Posterior cingulate gyrus (tissue), 11 donors: Measurements from ENCODE around the gene FNTB.

ENCODE experiments used
- DNase-seq, 10 donors: peaks; one replicate each; pipeline versions ENCODE4 v3.0.0 to v3.0.0-alpha.2; 2020 to 2021; ENCODE audit warnings: mixed read lengths in 3 of 10
- intact Hi-C: fragments of 100-400 bp; cut with DNase I; formaldehyde crosslinking; loops from one replicate; pipeline ENCODE4 v1.15.1; 2023

Gene FNTB

GRCh38 chr14:64973026-64973442 lies 13.7 kb upstream of the FNTB start:
- DNase-seq, result peak in 1 of 10 donors; percentile 19
- intact Hi-C loops, result no loop called here

DNA sequence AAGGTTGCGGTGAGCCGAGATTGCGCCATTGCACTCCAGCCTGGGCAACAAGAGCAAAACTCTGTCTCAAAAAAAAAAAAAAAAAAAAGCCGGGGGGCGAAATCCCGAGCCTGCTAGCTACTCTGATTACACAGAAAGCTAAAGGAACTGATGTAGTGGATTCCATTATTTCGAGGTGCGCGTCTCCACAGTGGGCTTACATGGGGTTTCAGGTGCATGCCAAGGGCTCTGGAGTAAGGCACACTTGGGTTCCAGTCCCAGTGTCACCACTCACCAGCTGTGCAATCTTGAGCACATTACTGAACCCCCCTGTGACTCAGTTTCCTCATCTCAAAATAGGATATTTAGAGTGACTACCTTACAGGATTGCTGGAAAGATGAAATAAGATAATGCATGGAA lies 12.9 kb upstream of the FNTB start:
- intact Hi-C loops, result no loop called here
- DNase-seq, result peak in 1 of 10 donors; percentile 22

DNA sequence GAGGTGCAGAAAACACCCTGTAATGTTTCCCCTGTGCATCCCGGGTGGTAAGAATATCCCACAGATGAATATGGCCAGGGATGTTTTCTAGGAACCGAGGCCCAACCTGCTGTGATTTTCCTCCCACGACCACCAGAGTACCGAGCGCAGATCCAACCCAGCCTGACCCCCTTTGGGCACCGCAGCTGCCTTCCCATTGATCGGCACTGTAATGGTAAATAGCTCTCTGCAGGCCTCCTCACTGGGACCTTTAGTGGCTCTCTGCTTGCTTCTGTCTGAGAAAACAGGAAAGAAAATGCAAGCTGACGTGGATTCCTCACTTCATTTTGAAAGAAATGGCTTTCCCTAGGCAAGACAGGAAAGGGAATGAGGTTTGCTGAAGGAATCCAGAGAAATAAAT lies 12.1 kb upstream of the FNTB start:
- intact Hi-C loops, result no loop called here
- no peak for DNase-seq

DNA sequence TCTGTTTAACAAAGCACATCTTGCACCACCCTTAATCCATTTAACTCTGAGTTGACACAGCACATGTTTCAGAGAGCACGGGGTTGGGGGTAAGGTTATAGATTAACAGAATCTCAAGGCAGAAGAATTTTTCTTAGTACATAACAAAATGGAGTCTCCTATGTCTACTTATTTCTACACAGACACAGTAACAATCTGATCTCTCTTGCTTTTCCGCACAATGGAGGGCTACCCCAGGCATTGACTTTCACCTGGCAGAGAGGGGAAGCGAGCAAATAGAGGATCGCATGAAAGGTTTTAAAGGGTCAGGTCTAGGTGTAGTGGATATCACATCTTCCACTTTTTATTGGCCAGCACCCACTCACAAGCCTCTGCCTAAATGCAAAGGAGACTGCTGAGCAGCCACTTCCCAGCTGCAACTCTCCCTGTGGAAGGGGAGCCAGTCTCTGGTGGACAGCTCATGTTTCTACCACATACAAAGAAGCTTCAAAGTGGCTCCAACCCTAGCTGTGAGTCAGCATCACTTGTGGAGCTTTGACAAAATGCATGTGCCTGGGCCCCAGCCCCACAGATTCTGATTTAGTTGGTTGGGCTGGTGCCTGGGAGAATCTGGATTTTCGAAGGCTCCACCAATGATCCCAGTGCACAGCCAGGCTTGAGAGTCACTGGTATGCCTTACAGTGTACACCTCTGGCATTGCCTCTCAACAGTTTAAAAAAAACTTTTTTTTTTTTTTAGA lies 7.2 kb upstream of the FNTB start:
- no peak for DNase-seq
- intact Hi-C loops, result no loop called here

DNA sequence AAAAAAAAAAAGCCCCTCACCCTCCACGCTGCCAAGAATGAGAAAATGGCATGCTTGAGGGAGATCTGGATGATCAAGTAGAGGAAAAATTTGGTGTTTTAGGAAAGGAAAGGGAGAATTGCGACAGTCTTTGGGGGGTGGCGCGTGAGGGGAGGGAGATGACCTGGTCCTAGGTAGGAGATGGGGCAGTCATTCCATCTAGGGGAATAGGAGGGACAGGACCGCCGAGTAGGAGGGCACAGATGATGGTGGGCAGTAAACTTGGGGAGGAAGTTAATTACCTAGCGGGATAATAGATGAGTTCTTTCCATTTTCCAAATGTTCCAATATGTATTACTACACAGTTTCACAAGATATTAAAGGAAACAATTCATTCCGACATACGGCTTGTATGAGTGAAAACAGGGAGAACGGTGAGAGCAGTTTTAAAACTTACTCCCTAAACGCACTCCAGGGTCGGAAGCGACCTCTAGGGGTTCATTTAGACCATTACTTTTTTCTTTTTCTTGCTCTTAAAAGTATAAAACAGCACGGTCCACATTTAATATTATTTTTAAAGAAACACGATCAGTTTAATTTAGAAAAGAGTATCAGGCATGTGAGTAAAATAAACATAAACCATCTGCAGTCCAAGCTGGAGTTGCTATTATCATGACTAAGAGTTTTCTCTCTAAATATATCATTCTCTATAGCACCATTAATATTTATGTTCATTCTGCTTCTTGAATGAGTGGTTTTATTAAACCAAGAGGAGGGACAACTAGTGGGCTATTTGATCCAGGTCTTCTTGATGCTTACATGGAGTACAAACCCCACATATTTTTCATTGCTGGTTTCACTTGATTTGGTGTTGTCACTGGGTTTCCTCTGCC lies 3.0 kb upstream of the FNTB start:
- intact Hi-C loops, result loop anchor here (1.0 kb wide), 1 partner anchor 160 kb away; no protein-coding TSS in a partner anchor
- peak in 2 of 10 donors; percentile 38 to 77 for DNase-seq

GRCh38 chr14:64987438-64987767 lies 708 bp downstream of the FNTB start:
- intact Hi-C loops, result loop anchor here (2.0 kb wide), 2 partner anchors 73 to 115 kb away; partner anchors contain the start of genes CHURC1 and MAX

DNA sequence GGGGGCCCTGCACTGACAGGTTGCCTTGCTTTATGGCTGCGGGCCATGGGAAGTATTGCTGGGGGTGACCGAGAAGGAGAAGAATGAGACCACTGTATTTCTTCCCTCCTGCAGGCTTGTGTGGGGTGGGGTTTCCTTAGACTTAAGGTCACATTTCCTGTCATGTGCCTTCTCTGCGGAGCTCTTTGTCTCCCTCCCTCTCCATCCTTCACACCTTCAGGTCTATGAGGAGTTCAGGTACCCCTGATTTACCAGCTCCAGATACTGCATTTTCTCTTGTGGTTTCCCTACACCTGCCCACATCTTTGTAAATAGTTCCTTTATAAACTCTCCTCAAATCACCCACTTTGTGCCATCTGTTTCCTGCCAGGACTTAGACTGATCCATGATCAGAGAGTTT lies 3.6 kb downstream of the FNTB start:
- intact Hi-C loops, result loop anchor here (1.0 kb wide), 1 partner anchor 29 kb away; no protein-coding TSS in a partner anchor

More at GRCh38 chr14:64987438-64987767, 708 bp downstream of the FNTB start:
- no peak for DNase-seq

DNA sequence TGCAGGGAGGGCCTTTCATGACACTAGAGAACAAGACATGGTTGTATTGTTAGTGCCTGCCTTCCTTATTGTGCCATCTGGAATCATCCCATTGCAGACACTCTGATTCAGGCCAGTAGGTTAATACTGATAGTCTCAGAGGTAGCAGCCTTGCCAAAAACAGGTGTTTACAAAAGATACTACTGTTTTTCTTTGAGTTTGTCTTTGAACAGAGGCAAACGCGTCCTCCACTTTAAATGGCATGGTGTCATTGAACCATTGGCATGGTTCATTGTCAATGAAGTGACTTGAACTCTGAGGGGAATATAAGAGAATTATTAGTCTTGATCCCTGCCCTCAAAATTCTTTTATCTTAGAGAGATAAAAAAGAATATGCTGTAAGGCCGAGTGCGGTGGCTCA lies 4.2 kb downstream of the FNTB start:
- intact Hi-C loops, result loop anchor here (1.0 kb wide), 1 partner anchor 28 kb away; no protein-coding TSS in a partner anchor
- no peak for DNase-seq

More for the DNA sequence above, 3.6 kb downstream of the FNTB start:
- DNase-seq, result no peak

DNA sequence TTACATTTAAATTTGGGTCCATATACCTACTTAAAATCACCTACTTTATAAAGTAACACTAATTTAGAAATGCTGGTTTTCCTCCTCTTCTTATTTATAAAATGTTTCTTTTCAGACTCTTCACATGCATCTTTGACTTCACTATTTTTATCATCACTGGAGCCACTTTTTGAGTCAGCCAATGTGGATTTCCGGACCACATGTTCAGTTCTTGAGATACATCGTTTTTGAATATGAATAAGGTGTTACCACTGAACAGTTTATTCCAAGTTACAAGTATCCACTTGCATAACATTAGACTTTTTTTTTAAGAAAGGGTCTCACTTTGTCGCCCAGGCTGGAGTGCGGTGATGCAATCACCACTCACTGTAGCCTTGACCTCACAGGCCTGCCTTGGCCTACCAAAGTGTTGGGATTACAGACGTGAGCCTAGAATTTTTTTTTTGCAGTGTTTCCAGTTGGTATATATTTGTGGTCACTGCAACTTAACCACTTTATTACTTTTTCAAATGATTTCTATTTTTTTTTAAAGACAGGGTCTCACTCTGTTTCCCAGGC lies 5.7 kb downstream of the FNTB start:
- DNase-seq, result no peak
- intact Hi-C loops, result no loop called here

GRCh38 chr14:64993266-64993930 lies 6.7 kb downstream of the FNTB start:
- no peak for DNase-seq
- intact Hi-C loops, result no loop called here

DNA sequence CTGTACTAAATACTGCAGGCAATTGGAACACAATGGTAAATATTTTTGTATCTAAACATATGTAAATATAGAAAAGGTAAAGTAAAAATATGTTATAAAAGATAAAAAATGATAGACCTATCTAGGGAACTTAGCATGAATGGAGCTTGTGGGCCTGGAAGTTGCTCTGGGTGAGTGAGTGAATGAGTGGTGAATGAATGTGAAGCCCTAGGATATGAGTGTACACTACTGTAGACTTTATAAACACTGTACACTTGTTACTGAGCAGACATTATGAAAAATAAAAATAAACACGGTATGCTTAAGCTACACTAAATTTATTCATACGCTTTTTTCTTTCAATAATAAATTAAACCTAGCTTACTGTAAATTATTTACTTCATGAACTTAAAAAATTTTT lies 7.8 kb downstream of the FNTB start:
- no peak for DNase-seq
- intact Hi-C loops, result no loop called here

DNA sequence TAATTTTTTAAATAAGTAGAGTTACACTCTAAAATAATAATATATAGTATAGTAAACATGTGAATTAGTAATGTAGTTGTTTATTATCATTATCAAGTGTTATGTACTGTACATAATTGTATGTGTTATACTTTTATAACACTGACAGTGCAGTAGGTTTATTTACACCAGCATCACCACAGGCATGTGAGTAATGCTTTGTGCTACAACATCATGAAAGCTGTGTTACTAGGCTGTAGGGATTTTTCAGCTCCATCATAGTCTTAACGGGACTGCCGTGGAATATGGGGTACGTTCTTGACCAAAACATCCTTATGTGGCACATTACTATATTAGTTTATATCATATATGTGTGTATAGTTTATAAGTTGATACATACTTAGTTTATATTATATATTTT lies 8.6 kb downstream of the FNTB start:
- intact Hi-C loops, result no loop called here
- no peak for DNase-seq

DNA sequence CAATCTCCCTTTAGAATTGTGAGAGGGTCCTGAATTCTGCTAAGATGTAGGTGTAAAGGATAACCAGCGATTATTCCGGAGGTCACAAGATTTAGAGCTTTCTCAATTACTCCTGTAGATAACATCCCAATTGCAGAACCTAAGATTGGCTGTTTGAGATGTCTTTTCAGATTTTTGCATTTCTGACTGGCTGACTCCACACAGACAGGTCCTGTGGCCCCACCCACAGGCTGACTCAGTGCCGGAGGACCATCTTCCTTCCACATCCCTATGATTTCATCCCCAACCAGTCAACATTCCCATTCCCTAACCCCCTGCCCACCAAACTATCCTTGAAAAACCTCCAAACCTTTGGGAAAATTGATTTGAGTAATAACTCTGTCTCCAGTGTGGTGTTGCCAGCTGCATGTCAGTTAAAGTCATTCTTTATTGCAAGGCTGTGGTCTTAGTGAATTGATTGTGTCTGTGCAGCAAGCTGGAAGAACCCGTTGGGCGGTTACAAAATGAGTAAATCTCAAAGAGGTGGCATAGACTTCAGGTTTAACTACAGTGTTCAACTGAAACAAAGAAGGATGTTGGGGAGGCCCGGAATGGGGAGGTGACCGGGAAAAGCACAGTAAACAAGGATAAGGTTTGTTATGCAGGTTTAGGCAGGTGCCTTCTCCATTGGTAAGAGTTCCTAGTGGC lies 10.6 kb downstream of the FNTB start:
- peak in 2 of 10 donors; percentile 34 to 35 for DNase-seq
- intact Hi-C loops, result no loop called here

GRCh38 chr14:64998455-64998931 lies 11.8 kb downstream of the FNTB start:
- intact Hi-C loops, result no loop called here
- DNase-seq, result no peak

- no peak for DNase-seq
- intact Hi-C loops, result no loop called here
Measured at GRCh38 chr14:65000898-65001591, 14.3 kb downstream of the FNTB start.

GRCh38 chr14:65001723-65002122 lies 15.0 kb downstream of the FNTB start:
- DNase-seq, result no peak
- intact Hi-C loops, result no loop called here

DNA sequence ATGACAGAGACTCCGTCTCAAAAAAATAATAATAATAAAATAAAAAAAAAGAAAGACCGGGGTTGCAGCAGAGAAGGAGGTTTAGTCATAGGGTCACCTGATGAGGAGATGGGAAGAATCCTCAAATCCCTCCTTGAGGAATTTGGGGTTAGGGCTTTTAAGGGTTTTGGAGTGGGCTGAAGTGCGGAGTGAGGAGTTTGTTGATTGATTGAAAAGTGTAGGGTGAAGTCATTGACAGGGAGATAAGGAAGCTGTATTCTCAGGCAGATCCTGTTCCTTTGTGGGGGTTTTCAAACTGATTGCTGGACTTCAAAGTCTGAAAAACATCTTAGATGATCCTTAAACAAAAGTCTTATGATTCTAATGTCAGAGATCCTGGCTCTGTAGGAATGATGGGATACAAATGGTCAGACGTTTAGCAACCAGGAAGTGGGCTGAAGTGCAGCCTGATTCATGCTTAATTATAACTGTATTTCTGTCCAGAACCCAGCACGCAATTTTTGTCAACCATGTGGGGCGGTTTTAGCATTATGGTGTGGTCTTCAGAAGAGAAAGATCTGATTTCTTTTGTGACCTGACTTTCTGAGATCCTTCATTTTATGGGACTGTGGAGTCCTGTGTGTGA lies 16.0 kb downstream of the FNTB start:
- intact Hi-C loops, result no loop called here
- DNase-seq, result no peak

DNA sequence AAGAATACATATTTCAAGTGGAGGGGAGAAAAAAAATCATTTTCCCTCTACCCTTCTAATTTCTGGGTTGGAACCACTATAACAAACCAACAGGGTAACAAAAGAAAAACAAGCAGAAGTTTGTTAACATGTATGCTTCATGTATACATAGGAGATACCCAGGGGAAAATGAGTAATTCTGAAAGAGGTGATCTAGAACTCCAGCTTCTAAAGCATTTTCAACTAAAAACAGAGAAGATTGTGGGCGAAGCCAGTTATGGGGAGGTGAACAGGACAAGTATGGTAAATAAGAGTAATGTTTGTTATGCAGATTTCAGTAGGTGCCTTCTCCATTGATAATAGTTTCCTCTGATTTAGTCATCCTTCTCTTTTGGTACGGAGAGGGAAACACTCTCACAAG lies 16.7 kb downstream of the FNTB start:
- DNase-seq, result no peak
- intact Hi-C loops, result no loop called here

GRCh38 chr14:65006261-65006721 lies 19.6 kb downstream of the FNTB start:
- no peak for DNase-seq
- intact Hi-C loops, result no loop called here
